NCI-H460 (cell line): ENCODE data around the gene LACTBL1. TPM values are rescaled to one million over a fixed set of nuclear protein-coding genes. Genes with fewer than 3 reads are reported as not detected.

Experiments used
- DNase-seq: peaks from one replicate; pipeline ENCODE4 v3.0.0-alpha.2; 2016; ENCODE audit warnings: low read depth; ENCODE audit errors: extremely low read depth
- total RNA-seq: library from RNA; depleted of rRNA; stranded (reverse); fragments of >200 nt; shearing (Covaris generic); gene quantifications from 2 replicates; pipeline ENCODE4 v1.2.3, GENCODE V29; 2014; rRNA removed

LACTBL1 gene
- total RNA-seq, 1 experiment from 2014 or later = not detected

DNA sequence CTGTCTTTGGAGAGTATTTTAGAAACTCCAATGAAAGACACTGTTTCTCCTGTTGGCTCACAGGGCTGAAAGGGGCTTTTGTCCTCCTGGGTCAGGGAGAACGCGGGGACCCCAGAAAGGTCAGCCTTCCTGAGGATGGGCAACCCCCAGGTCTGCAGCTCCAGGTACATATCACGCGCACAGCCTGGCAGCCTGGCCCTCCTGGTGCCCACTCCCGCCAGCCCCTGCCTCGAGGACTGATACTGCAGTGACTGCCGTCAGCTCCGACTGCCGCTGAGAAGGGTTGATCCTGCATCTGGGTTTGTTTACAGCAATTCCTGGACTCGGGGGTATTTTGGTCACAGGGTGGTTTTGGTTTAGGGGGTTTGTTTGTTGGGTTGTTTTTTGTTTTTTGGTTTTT lies 58.5 kb downstream of the LACTBL1 start:
- DNase-seq = no peak

GRCh38 chr1:22913421-22914141 lies 59.1 kb downstream of the LACTBL1 start:
- no peak for DNase-seq

GRCh38 chr1:22912311-22912710 lies 60.4 kb downstream of the LACTBL1 start:
- DNase-seq = no peak

DNA sequence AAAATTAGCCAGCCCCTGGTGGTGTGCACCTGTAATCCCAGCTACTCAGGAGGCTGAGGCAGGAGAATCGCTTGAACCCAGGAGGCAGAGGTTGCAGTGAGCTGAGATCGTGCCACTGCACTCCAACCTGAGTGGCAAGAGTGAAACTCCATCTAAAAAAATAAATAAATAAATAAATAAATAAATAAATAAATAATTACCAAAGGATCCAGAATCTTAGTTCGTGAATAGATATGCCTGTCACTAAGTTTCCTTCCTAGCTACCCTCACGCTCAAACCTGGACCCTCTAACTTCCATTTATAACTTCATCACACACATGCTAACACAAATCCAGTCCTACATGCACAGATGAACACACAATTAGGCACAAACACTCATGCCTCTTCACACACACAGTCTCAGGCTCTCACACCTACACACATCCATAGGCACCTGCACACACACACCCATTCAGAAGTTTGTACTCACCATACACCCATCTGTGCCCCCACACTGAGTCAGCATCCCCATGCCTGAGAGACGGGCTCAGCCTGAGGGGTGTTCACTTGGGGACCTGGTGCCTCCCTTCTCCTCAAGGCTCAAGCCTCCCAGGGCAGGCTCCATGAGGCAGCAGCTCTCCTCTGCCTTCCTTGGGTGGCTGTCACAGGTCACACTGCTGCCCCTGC lies 61.5 kb downstream of the LACTBL1 start:
- no peak for DNase-seq

- no peak for DNase-seq
These were observed 62.4 kb downstream of the LACTBL1 start for GRCh38 chr1:22910286-22910685.

GRCh38 chr1:22908880-22909426 lies 63.7 kb downstream of the LACTBL1 start:
- no peak for DNase-seq

DNA sequence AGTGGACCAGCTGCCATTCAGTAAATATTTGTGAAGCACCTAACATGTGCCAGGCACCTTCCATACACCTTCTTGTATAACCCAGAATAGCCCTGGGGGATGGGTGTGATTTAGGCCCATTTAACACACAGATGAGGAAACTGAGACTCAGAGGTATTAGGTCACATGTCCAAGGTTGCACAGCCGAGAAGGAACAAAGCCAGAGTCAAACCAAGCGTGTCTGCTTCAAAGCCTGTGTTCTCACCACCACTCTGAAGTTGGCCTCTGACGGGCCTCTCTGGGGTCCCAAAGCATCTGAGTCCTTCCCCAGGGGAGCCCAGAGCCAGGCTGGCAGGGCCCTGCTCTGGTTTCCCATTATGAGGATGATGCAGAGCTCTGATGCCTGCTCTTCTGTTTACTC lies 65.1 kb downstream of the LACTBL1 start:
- DNase-seq = no peak

- no peak for DNase-seq
These were observed 65.7 kb downstream of the LACTBL1 start for GRCh38 chr1:22906968-22907367.

GRCh38 chr1:22903113-22903512 lies 69.6 kb downstream of the LACTBL1 start:
- no peak for DNase-seq

Other genes starting within 250 kb of the LACTBL1 start
- gene TEX46, start 43.0 kb upstream of the LACTBL1 start, total RNA-seq = not detected in 2 replicates
- 81.3 and 87.2 TPM in 2 replicates for gene KDM1A, start 46.6 kb upstream of the LACTBL1 start, total RNA-seq
- 8.8 and 11.7 TPM in 2 replicates for gene LUZP1, start 196.0 kb upstream of the LACTBL1 start, total RNA-seq
- 3.6 and 3.7 TPM in 2 replicates for gene HTR1D, start 244.6 kb upstream of the LACTBL1 start, total RNA-seq